CD14-positive monocyte (primary cell): Measurements from ENCODE around the gene PPFIA1. TPM values are rescaled to one million over a fixed set of nuclear protein-coding genes. Genes with fewer than 3 reads are reported as not detected.
A peak's percentile ranks its signal among the peaks of the same experiment; 100 is the strongest.

ENCODE experiments used
- DNase-seq, 3 donors: peaks; one replicate each; pipeline ENCODE4 v3.0.0-alpha.2; 2011 to 2022
- H2AFZ ChIP-seq: 2 replicates; pipeline ENCODE4 v1.6.0; 2012; ENCODE audit warnings: mild to moderate bottlenecking, low read depth, low read length, inconsistent platforms; ENCODE audit not compliant: insufficient read depth, poor library complexity, severe bottlenecking
- H3K27ac ChIP-seq, 2 donors: 1 replicate in 1 of 2; 2 replicates in 1 of 2; pipeline ENCODE4 v1.5.1; 2012 to 2013; ENCODE audit warnings: low read length in 2 of 2, control low read depth in 1 of 2, inconsistent platforms in 1 of 2, low read depth in 1 of 2, mild to moderate bottlenecking in 1 of 2
- H3K27me3 ChIP-seq, 2 donors: one replicate each; pipeline versions ENCODE4 v1.6.0 to v1.6.1; 2011 to 2013; ENCODE audit warnings: low read length in 2 of 2; ENCODE audit not compliant: control insufficient read depth in 2 of 2, insufficient read depth in 2 of 2
- H3K36me3 ChIP-seq, 2 donors: replicated peaks in 1 of 2; 1 replicate in 1 of 2; 2 replicates in 1 of 2; pipeline versions ENCODE4 v1.5.1 to v1.6.1; 2012 to 2013; ENCODE audit warnings: low read length in 2 of 2, control low read depth in 1 of 2, inconsistent platforms in 1 of 2, mild to moderate bottlenecking in 1 of 2; ENCODE audit not compliant: insufficient read depth in 2 of 2, control insufficient read depth in 1 of 2
- H3K4me1 ChIP-seq, 2 donors: 1 replicate in 1 of 2; 2 replicates in 1 of 2; pipeline versions ENCODE4 v1.5.1 to v1.6.1; 2012 to 2013; ENCODE audit warnings: low read length in 2 of 2, control low read depth in 1 of 2, inconsistent platforms in 1 of 2, mild to moderate bottlenecking in 1 of 2, moderate library complexity in 1 of 2; ENCODE audit not compliant: insufficient read depth in 2 of 2, control insufficient read depth in 1 of 2
- H3K4me2 ChIP-seq: replicated peaks from 2 replicates; pipeline ENCODE3; 2012; ENCODE audit warnings: low read length, moderate library complexity, mild to moderate bottlenecking; ENCODE audit not compliant: poor library complexity, severe bottlenecking; ENCODE audit errors: extremely low read depth
- H3K4me3 ChIP-seq, 3 experiments: fragments of 200-600 bp in 1 of 3; sonication (generic) in 1 of 3; replicated peaks in 1 of 3; 1 replicate in 2 of 3; 2 replicates in 1 of 3; pipeline ENCODE4 v1.5.1; 2011 to 2013; ENCODE audit warnings: low read length in 3 of 3, mild to moderate bottlenecking in 3 of 3, control low read depth in 2 of 3, low read depth in 2 of 3, inconsistent platforms in 1 of 3, moderate library complexity in 1 of 3
- H3K79me2 ChIP-seq: 2 replicates; pipeline ENCODE4 v1.6.0; 2012; ENCODE audit warnings: mild to moderate bottlenecking, control low read depth, inconsistent platforms, low read length, moderate library complexity; ENCODE audit not compliant: insufficient read depth
- H3K9ac ChIP-seq: 2 replicates; pipeline ENCODE4 v1.6.0; 2017; ENCODE audit warnings: low read length, mild to moderate bottlenecking; ENCODE audit not compliant: insufficient read depth, poor library complexity, severe bottlenecking
- H3K9me3 ChIP-seq, 2 donors: replicated peaks in 1 of 2; 1 replicate in 1 of 2; 2 replicates in 1 of 2; pipeline versions ENCODE4 v1.5.1 to v1.6.1; 2012 to 2013; ENCODE audit warnings: low read length in 2 of 2, control low read depth in 1 of 2; ENCODE audit not compliant: control insufficient read depth in 1 of 2, insufficient read depth in 1 of 2
- H4K20me1 ChIP-seq: 2 replicates; pipeline ENCODE4 v1.6.0; 2012; ENCODE audit warnings: mild to moderate bottlenecking, low read length, control low read depth, moderate library complexity; ENCODE audit not compliant: insufficient read depth
- H3K27ac Mint-ChIP-seq, 7 donors: one replicate each; pipeline ENCODE4 v1.8.0; 2020; ENCODE audit warnings: mild to moderate bottlenecking in 7 of 7, mixed read lengths in 7 of 7, moderate library complexity in 6 of 7, inconsistent platforms in 2 of 7
- H3K27me3 Mint-ChIP-seq, 3 donors: one replicate each; pipeline ENCODE4 v1.8.0; 2021 to 2022; ENCODE audit warnings: low read depth in 3 of 3, mild to moderate bottlenecking in 3 of 3, mixed read lengths in 3 of 3, moderate library complexity in 3 of 3, inconsistent platforms in 1 of 3
- H3K36me3 Mint-ChIP-seq, 2 donors: one replicate each; pipeline ENCODE4 v1.8.0; 2020; ENCODE audit warnings: mixed read lengths in 2 of 2, inconsistent platforms in 1 of 2, mild to moderate bottlenecking in 1 of 2
- H3K4me1 Mint-ChIP-seq: one replicate; pipeline ENCODE4 v1.8.0; 2020; ENCODE audit warnings: mild to moderate bottlenecking, mixed read lengths
- H3K4me3 Mint-ChIP-seq, 2 donors: one replicate each; pipeline ENCODE4 v1.8.0; 2020; ENCODE audit warnings: mild to moderate bottlenecking in 2 of 2, mixed read lengths in 2 of 2, moderate library complexity in 1 of 2
- H3K9me3 Mint-ChIP-seq, 7 donors: one replicate each; pipeline ENCODE4 v1.8.0; 2020 to 2022; ENCODE audit warnings: mixed read lengths in 7 of 7, mild to moderate bottlenecking in 6 of 7, moderate library complexity in 6 of 7, inconsistent platforms in 2 of 7
- CTCF ChIP-seq: fragments of 200-600 bp; IDR thresholded peaks from one replicate; pipeline ENCODE4 v1.8.0; 2022; ENCODE audit warnings: antibody characterized with exemption, mild to moderate bottlenecking
- WGBS: methylation state at CpG from one replicate; pipeline ENCODE4 v1.1.5; 2013; ENCODE audit warnings: missing lambda C conversion rate; ENCODE audit not compliant: insufficient coverage; 5-methylcytosine and 5-hydroxymethylcytosine counted together
- intact Hi-C, 2 donors: fragments of 100-400 bp; cut with micrococcal nuclease; formaldehyde crosslinking; loops; one replicate each; pipeline versions ENCODE4 v1.15.0 to v1.15.1; 2023
- polyA plus RNA-seq, 3 donors: library from polyadenylated mRNA; depleted of rRNA in 1 of 3; unstranded in 2 of 3; stranded (reverse) in 1 of 3; fragments of 300-500 nt in 2 of 3; fragments of >200 nt in 1 of 3; fragmentation: Illumina TruSeq in 2 of 3; gene quantifications; 1 replicate in 2 of 3; 2 replicates in 1 of 3; pipeline ENCODE4 v1.2.3, GENCODE V29; 2012 to 2021

The PPFIA1 gene
- polyA plus RNA-seq, 3 donors: 7.5 to 65.7 (median 15.5) TPM

GRCh38 chr11:70298243-70298915 is 27.9 kb downstream of the PPFIA1 start:
- WGBS: 94% methylated on average over 2 of the region's 5 CpGs
- H4K20me1 ChIP-seq: peaks cover 73% of the 10 kb centered on the region
- H2AFZ ChIP-seq: no peak overlapping the region
- H3K4me2 ChIP-seq: no peak overlapping the region
- H3K27me3 Mint-ChIP-seq: peaks cover 0 to 1% (median 0%) of the 10 kb centered on the region in 3 donors
- peaks cover 29 to 73% of the 10 kb centered on the region in 2 donors for H3K36me3 ChIP-seq
- DNase-seq: no peak
- H3K4me1 Mint-ChIP-seq: no peaks in the 10 kb centered on the region
- H3K4me1 ChIP-seq: no peaks in the 10 kb centered on the region
- peaks cover 62 to 76% of the 10 kb centered on the region in 2 donors for H3K36me3 Mint-ChIP-seq
- H3K79me2 ChIP-seq: peaks cover 47% of the 10 kb centered on the region
- intact Hi-C loops: no loop called here
- H3K9me3 ChIP-seq: no peaks in the 10 kb centered on the region
- TF ChIP-seq CTCF: no peak
- no peak overlapping the region for H3K9ac ChIP-seq
- no peak overlapping the region for H3K4me3 Mint-ChIP-seq
- H3K9me3 Mint-ChIP-seq: peaks cover 0 to 2% (median 2%) of the 10 kb centered on the region in 7 donors
- no peak overlapping the region for H3K4me3 ChIP-seq
- no peaks in the 10 kb centered on the region for H3K27me3 ChIP-seq
- peak overlapping the region in 1 of 2 donors; percentile 8 for H3K27ac ChIP-seq
- peak overlapping the region in 1 of 7 donors; percentile 38 for H3K27ac Mint-ChIP-seq

DNA sequence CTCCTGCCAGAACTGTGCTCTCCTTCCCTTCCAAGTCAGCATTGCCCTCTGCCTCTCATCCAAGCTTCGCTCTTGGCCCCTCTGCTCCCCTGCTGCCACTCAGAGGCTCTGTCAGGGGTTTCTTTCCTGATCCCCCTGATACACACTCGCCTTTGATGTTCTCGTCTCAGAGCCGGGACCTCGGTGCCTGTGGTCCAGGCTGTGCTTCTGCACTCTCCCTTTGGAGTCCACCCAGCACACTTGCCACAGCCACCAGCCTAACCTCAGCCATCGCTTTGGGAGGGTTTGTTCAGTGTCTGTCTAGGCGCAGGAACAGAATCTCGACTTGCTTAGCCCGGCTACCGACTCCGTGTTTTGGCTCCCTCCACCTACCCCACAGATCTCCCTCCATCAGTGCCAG is 29.1 kb downstream of the PPFIA1 start:
- no peak overlapping the region for H3K4me2 ChIP-seq
- no peaks in the 10 kb centered on the region for H3K27me3 ChIP-seq
- Mint-ChIP-seq H3K4me3 (no peak overlapping the region), H3K36me3 (peaks cover 51 to 66% of the 10 kb centered on the region in 2 donors), H3K9me3 (peaks cover 0 to 2% (median 0%) of the 10 kb centered on the region in 7 donors), H3K27ac (peak overlapping the region in 2 of 7 donors; percentile 48 to 55), H3K4me1 (no peaks in the 10 kb centered on the region), H3K27me3 (peaks cover 0 to 1% (median 1%) of the 10 kb centered on the region in 3 donors)
- no peak for TF ChIP-seq CTCF
- H3K9me3 ChIP-seq: no peaks in the 10 kb centered on the region
- H3K4me1 ChIP-seq: no peaks in the 10 kb centered on the region
- H4K20me1 ChIP-seq: peaks cover 77% of the 10 kb centered on the region
- no peak overlapping the region for H2AFZ ChIP-seq
- intact Hi-C loops: no loop called here
- H3K4me3 ChIP-seq: no peak overlapping the region
- no peak for DNase-seq
- peaks cover 25 to 77% of the 10 kb centered on the region in 2 donors for H3K36me3 ChIP-seq
- no peak overlapping the region for H3K27ac ChIP-seq
- no peak overlapping the region for H3K9ac ChIP-seq
- WGBS: 97% methylated on average over 10 of the region's 11 CpGs
- H3K79me2 ChIP-seq: peaks cover 47% of the 10 kb centered on the region
